Neutrophil (primary cell): ENCODE results near the gene ANKRD55.

Experiments used
- H3K27ac ChIP-seq: fragments of 200-600 bp; sonication (generic); 2 replicates; pipeline ENCODE4 v1.5.1; 2016; ENCODE audit warnings: mild to moderate bottlenecking, moderate library complexity
- H3K27me3 ChIP-seq: fragments of 200-600 bp; sonication (generic); 2 replicates; pipeline ENCODE4 v1.6.0; 2016; ENCODE audit warnings: mild to moderate bottlenecking
- H3K36me3 ChIP-seq: fragments of 200-600 bp; sonication (generic); 2 replicates; pipeline ENCODE4 v1.5.1; 2017
- H3K4me1 ChIP-seq, 2 experiments: fragments of 200-600 bp in 1 of 2; sonication (generic) in 1 of 2; 1 replicate in 1 of 2; 2 replicates in 1 of 2; pipeline versions ENCODE4 v1.5.1 to v1.6.1; 2013 to 2016; ENCODE audit warnings: low read depth in 1 of 2, low read length in 1 of 2, mild to moderate bottlenecking in 1 of 2, moderate library complexity in 1 of 2; ENCODE audit not compliant: control insufficient read depth in 1 of 2, insufficient read depth in 1 of 2
- H3K4me3 ChIP-seq, 2 experiments: fragments of 200-600 bp in 1 of 2; sonication (generic) in 1 of 2; 1 replicate in 1 of 2; 2 replicates in 1 of 2; pipeline ENCODE4 v1.5.1; 2013 to 2016; ENCODE audit warnings: low read depth in 1 of 2, low read length in 1 of 2, mild to moderate bottlenecking in 1 of 2, moderate library complexity in 1 of 2
- H3K9me3 ChIP-seq: fragments of 200-600 bp; sonication (generic); 2 replicates; pipeline ENCODE4 v1.5.1; 2016
- CTCF ChIP-seq: fragments of 200-600 bp; sonication (generic); IDR thresholded peaks from 2 replicates; pipeline ENCODE4 v1.5.1; 2016; ENCODE audit warnings: antibody characterized with exemption

The ANKRD55 gene

GRCh38 chr5:56190497-56190896, 42.6 kb downstream of the ANKRD55 start:
- H3K9me3 ChIP-seq: no peaks in the 10 kb centered on the region
- no peak overlapping the region for H3K4me3 ChIP-seq
- H3K27me3 ChIP-seq: no peaks in the 10 kb centered on the region
- TF ChIP-seq CTCF: no peak
- peaks cover 4 to 18% of the 10 kb centered on the region in 2 experiments for H3K4me1 ChIP-seq
- H3K27ac ChIP-seq: no peak overlapping the region
- no peaks in the 10 kb centered on the region for H3K36me3 ChIP-seq

GRCh38 chr5:56185768-56186311, 47.3 kb downstream of the ANKRD55 start:
- Histone ChIP-seq H3K4me3 (no peak overlapping the region), H3K4me1 (peaks cover 6 to 17% of the 10 kb centered on the region in 2 experiments), H3K27me3 (peaks cover 9% of the 10 kb centered on the region), H3K27ac (no peak overlapping the region), H3K36me3 (no peaks in the 10 kb centered on the region), H3K9me3 (no peaks in the 10 kb centered on the region)
- TF ChIP-seq CTCF: no peak

- no peak for TF ChIP-seq CTCF
- Histone ChIP-seq H3K4me1 (peaks cover 5 to 13% of the 10 kb centered on the region in 2 experiments), H3K27me3 (peaks cover 9% of the 10 kb centered on the region), H3K4me3 (no peak overlapping the region), H3K36me3 (no peaks in the 10 kb centered on the region), H3K9me3 (no peaks in the 10 kb centered on the region), H3K27ac (no peak overlapping the region)
These were observed 49.6 kb downstream of the ANKRD55 start for GRCh38 chr5:56183506-56183905.

- H3K4me3 ChIP-seq: no peak overlapping the region
- H3K9me3 ChIP-seq: no peaks in the 10 kb centered on the region
- peaks cover 41 to 51% of the 10 kb centered on the region in 2 experiments for H3K4me1 ChIP-seq
- H3K27me3 ChIP-seq: peaks cover 9% of the 10 kb centered on the region
- TF ChIP-seq CTCF: no peak
- no peak overlapping the region for H3K27ac ChIP-seq
- H3K36me3 ChIP-seq: no peaks in the 10 kb centered on the region
These were observed 53.7 kb downstream of the ANKRD55 start for GRCh38 chr5:56179442-56179841.

- peaks cover 5% of the 10 kb centered on the region for H3K27me3 ChIP-seq
- no peak for TF ChIP-seq CTCF
- H3K4me3 ChIP-seq: no peak overlapping the region
These were observed 54.3 kb downstream of the ANKRD55 start for GRCh38 chr5:56178823-56179222.

More at GRCh38 chr5:56178823-56179222, 54.3 kb downstream of the ANKRD55 start:
- no peak overlapping the region for H3K27ac ChIP-seq
- H3K36me3 ChIP-seq: no peaks in the 10 kb centered on the region
- peaks cover 47 to 57% of the 10 kb centered on the region in 2 experiments for H3K4me1 ChIP-seq
- H3K9me3 ChIP-seq: no peaks in the 10 kb centered on the region
